ENCODE results near the gene MVB12B. TPM values are rescaled to one million over a fixed set of nuclear protein-coding genes. Genes with fewer than 3 reads are reported as not detected.

Gene MVB12B
- total RNA-seq, 1 donor: 5.4 TPM

- Histone ChIP-seq H3K4me3 (ENCODE audit: insufficient read depth, low read length) (no peak overlapping the region), H3K9me3 (ENCODE audit: low read depth, low read length) (no peaks in the 10 kb centered on the region), H3K36me3 (ENCODE audit: insufficient read depth, low read length) (peaks cover 11% of the 10 kb centered on the region), H3K27ac (ENCODE audit: low read depth, low read length) (no peak overlapping the region), H3K4me1 (ENCODE audit: insufficient read depth, low read length) (peaks cover 4% of the 10 kb centered on the region), H2AFZ (ENCODE audit: low read length) (no peak overlapping the region), H3K79me2 (ENCODE audit: insufficient read depth, low read length) (no peaks in the 10 kb centered on the region), H4K20me1 (ENCODE audit: insufficient read depth, low read length) (no peaks in the 10 kb centered on the region), H3K27me3 (ENCODE audit: insufficient read depth, low read length) (no peaks in the 10 kb centered on the region), H3K4me2 (ENCODE audit: insufficient read depth, low read length) (no peak overlapping the region)
- DNase-seq (ENCODE audit: insufficient read length, low spot score, missing footprints): no peak
- TF ChIP-seq CTCF (IDR thresholded peaks at IDR 0.05; ENCODE audit: extremely low read depth, low read depth, low read length): no peak
Measured at GRCh38 chr9:126390923-126391322, 64.3 kb downstream of the MVB12B start.

- no peak overlapping the region for H3K4me3 ChIP-seq (ENCODE audit: insufficient read depth, low read length)
- H3K4me1 ChIP-seq (ENCODE audit: insufficient read depth, low read length): peaks cover 4% of the 10 kb centered on the region
- TF ChIP-seq CTCF (IDR thresholded peaks at IDR 0.05; ENCODE audit: extremely low read depth, low read depth, low read length): no peak
- H3K4me2 ChIP-seq (ENCODE audit: insufficient read depth, low read length): no peak overlapping the region
- H2AFZ ChIP-seq (ENCODE audit: low read length): no peak overlapping the region
- H3K9me3 ChIP-seq (ENCODE audit: low read depth, low read length): no peaks in the 10 kb centered on the region
- DNase-seq (ENCODE audit: insufficient read length, low spot score, missing footprints): no peak
- no peaks in the 10 kb centered on the region for H3K27me3 ChIP-seq (ENCODE audit: insufficient read depth, low read length)
- H3K79me2 ChIP-seq (ENCODE audit: insufficient read depth, low read length): no peaks in the 10 kb centered on the region
- no peak overlapping the region for H3K27ac ChIP-seq (ENCODE audit: low read depth, low read length)
- peaks cover 15% of the 10 kb centered on the region for H3K36me3 ChIP-seq (ENCODE audit: insufficient read depth, low read length)
- H4K20me1 ChIP-seq (ENCODE audit: insufficient read depth, low read length): no peaks in the 10 kb centered on the region
Measured at GRCh38 chr9:126391713-126392661, 65.4 kb downstream of the MVB12B start.

GRCh38 chr9:126392662-126393371 lies 66.2 kb downstream of the MVB12B start:
- H3K27ac ChIP-seq (ENCODE audit: low read depth, low read length): no peak overlapping the region
- H3K4me3 ChIP-seq (ENCODE audit: insufficient read depth, low read length): no peak overlapping the region
- DNase-seq (ENCODE audit: insufficient read length, low spot score, missing footprints): no peak
- H2AFZ ChIP-seq (ENCODE audit: low read length): no peak overlapping the region
- H3K36me3 ChIP-seq (ENCODE audit: insufficient read depth, low read length): peaks cover 10% of the 10 kb centered on the region
- no peaks in the 10 kb centered on the region for H4K20me1 ChIP-seq (ENCODE audit: insufficient read depth, low read length)
- no peaks in the 10 kb centered on the region for H3K27me3 ChIP-seq (ENCODE audit: insufficient read depth, low read length)
- no peak overlapping the region for H3K4me2 ChIP-seq (ENCODE audit: insufficient read depth, low read length)
- H3K4me1 ChIP-seq (ENCODE audit: insufficient read depth, low read length): peaks cover 4% of the 10 kb centered on the region
- no peaks in the 10 kb centered on the region for H3K9me3 ChIP-seq (ENCODE audit: low read depth, low read length)
- H3K79me2 ChIP-seq (ENCODE audit: insufficient read depth, low read length): no peaks in the 10 kb centered on the region
- TF ChIP-seq CTCF (IDR thresholded peaks at IDR 0.05; ENCODE audit: extremely low read depth, low read depth, low read length): no peak

GRCh38 chr9:126393876-126394275 lies 67.2 kb downstream of the MVB12B start:
- TF ChIP-seq CTCF (IDR thresholded peaks at IDR 0.05; ENCODE audit: extremely low read depth, low read depth, low read length): no peak
- peaks cover 10% of the 10 kb centered on the region for H3K4me1 ChIP-seq (ENCODE audit: insufficient read depth, low read length)

More at GRCh38 chr9:126393876-126394275, 67.2 kb downstream of the MVB12B start:
- Histone ChIP-seq H3K27me3 (ENCODE audit: insufficient read depth, low read length) (no peaks in the 10 kb centered on the region), H4K20me1 (ENCODE audit: insufficient read depth, low read length) (no peaks in the 10 kb centered on the region), H3K9me3 (ENCODE audit: low read depth, low read length) (no peaks in the 10 kb centered on the region), H3K4me2 (ENCODE audit: insufficient read depth, low read length) (no peak overlapping the region), H3K27ac (ENCODE audit: low read depth, low read length) (no peak overlapping the region), H3K4me3 (ENCODE audit: insufficient read depth, low read length) (no peak overlapping the region), H3K36me3 (ENCODE audit: insufficient read depth, low read length) (peaks cover 10% of the 10 kb centered on the region), H3K79me2 (ENCODE audit: insufficient read depth, low read length) (no peaks in the 10 kb centered on the region), H2AFZ (ENCODE audit: low read length) (no peak overlapping the region)
- DNase-seq (ENCODE audit: insufficient read length, low spot score, missing footprints): no peak
